HG03025 (cell line): ENCODE data around the gene TCF12.
"Not testable (repeated sequence)": the region's sequence is repeated elsewhere in the genome, so short reads cannot be mapped to it uniquely, and the experiment has no call there.

ENCODE experiments used
- ATAC-seq: cut with Tn5 transposase; IDR thresholded peaks from one replicate; pipeline ENCODE4 v1.9.1; 2021; ENCODE audit warnings: mild to moderate bottlenecking, moderate library complexity; ENCODE audit not compliant: unreplicated experiment, low FRiP score

The TCF12 gene

DNA sequence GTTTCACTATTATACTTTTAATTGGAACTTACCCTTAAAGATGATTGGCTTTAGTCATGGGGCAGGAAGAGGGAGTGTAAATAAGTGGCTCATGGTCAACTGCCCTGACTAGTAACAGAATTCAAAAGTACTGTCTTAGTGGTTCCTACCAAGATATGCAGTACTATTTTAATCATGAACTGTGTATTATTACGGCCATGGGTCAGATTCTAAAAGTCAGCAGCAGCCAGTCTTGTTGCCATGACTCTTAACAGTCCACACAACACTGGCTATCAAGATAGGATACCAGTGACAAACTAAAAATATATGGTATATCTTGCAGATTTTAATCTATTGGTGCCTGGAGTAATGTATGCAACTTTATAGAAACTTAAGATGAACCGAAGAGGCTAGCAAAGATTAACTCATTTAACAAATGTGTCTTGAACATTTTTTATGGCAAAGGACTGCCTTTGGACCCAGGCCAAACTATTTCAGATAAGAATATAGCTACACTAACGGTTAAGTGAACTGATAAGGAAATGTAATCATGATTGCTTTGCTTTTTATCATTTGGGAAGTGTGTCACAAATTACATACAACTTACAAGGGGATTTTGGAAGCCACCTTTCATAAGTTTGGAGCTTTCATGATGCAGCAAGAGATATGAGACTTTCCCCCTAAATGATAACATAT, 163.7 kb downstream of the TCF12 start:
- ATAC-seq: no peak

DNA sequence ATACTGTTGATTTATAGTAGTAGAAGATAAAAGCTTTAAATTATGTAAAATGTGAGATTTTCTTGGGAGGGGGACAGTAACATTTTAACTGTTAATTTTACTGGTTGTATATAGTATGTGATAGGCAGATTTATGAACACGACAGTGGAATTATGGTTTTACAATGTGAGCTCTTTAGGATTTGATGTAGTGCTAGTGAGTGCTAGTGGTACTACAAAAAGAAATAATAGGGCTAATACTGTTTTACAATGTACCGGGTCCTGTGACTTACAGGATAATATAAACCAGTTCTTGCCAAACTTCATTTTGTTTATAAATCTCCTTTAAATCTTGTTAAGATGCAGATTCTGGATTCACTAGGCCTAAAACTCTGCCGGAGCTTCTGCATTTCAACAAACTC, 165.7 kb downstream of the TCF12 start:
- ATAC-seq: no peak

GRCh38 chr15:57085267-57085666, 166.8 kb downstream of the TCF12 start:
- no peak for ATAC-seq

GRCh38 chr15:57086857-57087427, 168.5 kb downstream of the TCF12 start:
- ATAC-seq: no peak

GRCh38 chr15:57089815-57090495, 171.5 kb downstream of the TCF12 start:
- ATAC-seq: no peak

GRCh38 chr15:57090496-57090859, 172.0 kb downstream of the TCF12 start:
- ATAC-seq: no peak

DNA sequence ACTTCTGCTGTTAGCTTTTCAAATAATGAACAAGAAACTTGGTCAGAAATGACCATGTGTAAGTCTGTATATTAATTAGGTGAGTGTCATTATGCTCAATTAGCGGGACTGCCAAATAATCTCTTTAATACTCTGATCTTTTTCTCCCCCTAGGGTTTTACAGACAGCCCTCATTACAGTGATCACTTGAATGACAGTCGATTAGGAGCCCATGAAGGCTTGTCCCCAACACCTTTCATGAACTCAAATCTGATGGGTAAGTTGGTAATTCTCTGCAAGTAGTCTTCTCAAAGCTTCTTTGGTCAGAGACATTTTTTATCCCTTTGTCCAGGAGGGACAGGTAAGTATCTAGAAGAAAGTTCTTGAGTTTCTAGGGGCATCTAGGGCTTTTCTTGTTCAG, 173.2 kb downstream of the TCF12 start:
- ATAC-seq: no peak

DNA sequence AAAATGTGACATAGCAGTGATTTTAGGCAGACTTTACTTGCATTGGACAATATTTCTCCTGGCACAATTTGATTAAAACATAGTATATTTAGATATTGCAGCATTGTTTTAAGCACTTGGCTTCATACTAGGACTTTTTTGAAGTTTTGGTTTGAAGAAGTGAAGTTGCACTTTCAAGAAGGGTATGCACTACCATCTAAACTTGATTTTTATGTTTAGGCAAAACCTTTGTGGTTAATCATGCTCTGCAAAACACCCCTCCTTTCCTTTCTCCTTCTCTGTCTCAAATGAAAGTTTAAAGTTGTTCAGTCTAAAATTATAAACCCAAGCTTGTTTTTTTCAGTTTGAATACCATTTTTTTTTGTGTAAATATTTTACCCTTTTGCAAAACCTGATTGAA, 173.8 kb downstream of the TCF12 start:
- no peak for ATAC-seq

- no peak for ATAC-seq
Observed at GRCh38 chr15:57094321-57095257, 176.1 kb downstream of the TCF12 start.

GRCh38 chr15:57095896-57096295, 177.5 kb downstream of the TCF12 start:
- no peak for ATAC-seq

- no peak for ATAC-seq
Observed at GRCh38 chr15:57097246-57097645, 178.8 kb downstream of the TCF12 start.

- not testable (repeated sequence) for ATAC-seq
Observed at GRCh38 chr15:57097919-57098543, 179.6 kb downstream of the TCF12 start.

DNA sequence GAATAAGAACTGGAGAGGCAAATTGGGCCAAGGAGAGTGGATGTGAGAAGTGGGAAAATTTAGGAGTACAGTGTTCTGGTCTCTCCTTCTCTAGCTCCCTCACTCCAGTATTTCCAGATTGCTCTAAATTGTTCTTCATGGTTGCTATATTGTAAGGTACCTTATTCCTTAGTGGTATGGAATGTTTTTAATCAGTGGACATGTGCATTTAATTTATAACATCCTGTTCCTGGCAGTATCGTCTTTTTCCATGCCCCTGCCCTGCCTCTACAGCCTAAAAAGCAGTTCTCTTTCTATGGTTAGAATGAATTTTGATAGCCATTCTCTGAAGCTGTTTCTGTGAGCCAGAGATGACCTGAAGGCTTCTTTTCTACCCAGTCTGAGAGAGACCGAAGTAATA, 180.5 kb downstream of the TCF12 start:
- ATAC-seq: no peak

DNA sequence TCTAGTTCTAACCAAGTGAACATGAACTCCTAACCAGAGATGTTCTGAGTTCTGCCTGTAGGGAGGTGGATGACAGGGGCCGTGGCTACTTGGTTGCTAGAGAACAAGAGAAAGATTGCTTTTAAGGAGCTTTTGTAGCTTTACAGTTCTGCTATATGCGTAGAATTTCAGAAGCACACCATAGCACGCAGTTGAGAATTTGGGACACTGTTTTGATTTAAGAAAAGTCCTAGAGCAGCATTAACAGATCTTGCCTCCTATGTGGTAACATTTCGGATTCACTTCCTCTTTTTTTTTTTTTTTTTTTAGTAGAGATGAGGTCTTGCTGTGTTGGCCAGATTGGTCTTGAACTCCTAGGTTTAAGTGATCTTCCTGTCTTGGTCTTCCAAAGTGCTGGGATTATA, 181.7 kb downstream of the TCF12 start:
- ATAC-seq: no peak

- no peak for ATAC-seq
Observed at GRCh38 chr15:57102858-57103257, 184.4 kb downstream of the TCF12 start.

- no peak for ATAC-seq
Observed at GRCh38 chr15:57108296-57108695, 189.9 kb downstream of the TCF12 start.

GRCh38 chr15:57109005-57109404, 190.6 kb downstream of the TCF12 start:
- no peak for ATAC-seq

- ATAC-seq: no peak
Observed at GRCh38 chr15:57111002-57111401, 192.6 kb downstream of the TCF12 start.

DNA sequence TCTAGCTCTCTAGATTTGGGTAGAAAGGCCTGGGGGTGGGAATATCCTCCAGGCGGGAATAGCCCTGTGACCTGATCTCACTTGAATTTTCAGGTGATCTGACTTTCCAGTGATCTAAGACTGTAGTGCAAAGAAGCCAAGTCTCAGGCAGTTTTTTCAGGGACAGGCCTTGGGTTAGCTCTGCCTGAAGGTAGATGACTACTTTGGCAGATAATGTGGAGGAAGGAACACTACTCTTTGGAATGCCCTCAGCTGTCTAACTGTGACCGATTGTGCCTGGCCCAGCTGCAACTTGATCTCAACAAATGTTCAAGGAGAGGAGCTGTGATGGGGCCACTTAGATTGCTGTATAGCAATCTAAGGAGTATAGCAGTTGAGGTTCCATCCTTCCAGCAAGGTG, 193.7 kb downstream of the TCF12 start:
- no peak for ATAC-seq

GRCh38 chr15:57114070-57114469, 195.6 kb downstream of the TCF12 start:
- no peak for ATAC-seq
